Measurements from ENCODE around the gene STRN4.

- TF ChIP-seq, protein P1, sequence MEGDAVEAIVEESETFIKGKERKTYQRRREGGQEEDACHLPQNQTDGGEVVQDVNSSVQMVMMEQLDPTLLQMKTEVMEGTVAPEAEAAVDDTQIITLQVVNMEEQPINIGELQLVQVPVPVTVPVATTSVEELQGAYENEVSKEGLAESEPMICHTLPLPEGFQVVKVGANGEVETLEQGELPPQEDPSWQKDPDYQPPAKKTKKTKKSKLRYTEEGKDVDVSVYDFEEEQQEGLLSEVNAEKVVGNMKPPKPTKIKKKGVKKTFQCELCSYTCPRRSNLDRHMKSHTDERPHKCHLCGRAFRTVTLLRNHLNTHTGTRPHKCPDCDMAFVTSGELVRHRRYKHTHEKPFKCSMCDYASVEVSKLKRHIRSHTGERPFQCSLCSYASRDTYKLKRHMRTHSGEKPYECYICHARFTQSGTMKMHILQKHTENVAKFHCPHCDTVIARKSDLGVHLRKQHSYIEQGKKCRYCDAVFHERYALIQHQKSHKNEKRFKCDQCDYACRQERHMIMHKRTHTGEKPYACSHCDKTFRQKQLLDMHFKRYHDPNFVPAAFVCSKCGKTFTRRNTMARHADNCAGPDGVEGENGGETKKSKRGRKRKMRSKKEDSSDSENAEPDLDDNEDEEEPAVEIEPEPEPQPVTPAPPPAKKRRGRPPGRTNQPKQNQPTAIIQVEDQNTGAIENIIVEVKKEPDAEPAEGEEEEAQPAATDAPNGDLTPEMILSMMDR (IDR thresholded peaks at IDR 0.05): no peak
- TF ChIP-seq POLR2A (IDR thresholded peaks at IDR 0.05) (no peak), EP300 (IDR thresholded peaks at IDR 0.05) (no peak)
Measured at GRCh38 chr19:46759206-46759605, 13.0 kb upstream of the STRN4 start.

Data from tibial nerve (tissue), 4 donors.